H1 (cell line): ENCODE data around the gene TSFM. TPM values are rescaled to one million over a fixed set of nuclear protein-coding genes. Genes with fewer than 3 reads are reported as not detected.

ENCODE experiments used
- ATF3 ChIP-seq: IDR thresholded peaks from 2 replicates; pipeline ENCODE4 v1.6.1; 2011; ENCODE audit warnings: low read depth, mild to moderate bottlenecking, low read length; ENCODE audit not compliant: insufficient read depth
- CHD1 ChIP-seq: IDR thresholded peaks from 2 replicates; pipeline ENCODE4 v1.6.1; 2012; ENCODE audit warnings: low read depth, low read length, improper control_type of control experiment
- CTCF ChIP-seq, 3 experiments: IDR thresholded peaks; 1 replicate in 2 of 3; 2 replicates in 1 of 3; pipeline versions ENCODE4 v1.5.1 to v1.6.1; 2011; ENCODE audit warnings: low read length in 3 of 3, mild to moderate bottlenecking in 3 of 3, inconsistent platforms in 2 of 3, low read depth in 1 of 3, moderate library complexity in 1 of 3; ENCODE audit not compliant: insufficient read depth in 1 of 3; ENCODE audit errors: control extremely low read depth in 1 of 3
- KDM5A ChIP-seq: fragments of 200-600 bp; IDR thresholded peaks from 2 replicates; pipeline ENCODE4 v1.7.1; 2012; ENCODE audit warnings: mild to moderate bottlenecking, low read length, inconsistent platforms, mixed read lengths
- RAD21 ChIP-seq, 2 experiments: IDR thresholded peaks in 1 of 2; conservative IDR thresholded peaks in 1 of 2; 2 replicates each; pipeline ENCODE4 v1.6.1; 2011; ENCODE audit warnings: low read depth in 2 of 2, low read length in 2 of 2, improper control_type of control experiment in 1 of 2, inconsistent platforms in 1 of 2, mild to moderate bottlenecking in 1 of 2, moderate library complexity in 1 of 2
- SIX5 ChIP-seq: IDR thresholded peaks from 2 replicates; pipeline ENCODE4 v1.6.1; 2011; ENCODE audit warnings: mild to moderate bottlenecking, low read depth, low read length
- TBP ChIP-seq: IDR thresholded peaks from 2 replicates; pipeline ENCODE4 v1.6.1; 2011; ENCODE audit warnings: low read depth, low read length, improper control_type of control experiment
- TEAD4 ChIP-seq: IDR thresholded peaks from 2 replicates; pipeline ENCODE4 v1.6.1; 2012; ENCODE audit warnings: low read depth, low read length, inconsistent platforms, mixed read lengths
- polyA plus RNA-seq, 7 experiments: library from polyadenylated mRNA; depleted of rRNA in 3 of 7; stranded (reverse) in 5 of 7; unstranded in 2 of 7; fragments of >200 nt in 5 of 7; fragments of 200-250 nt in 2 of 7; gene quantifications; 1 replicate in 5 of 7; 2 replicates in 1 of 7; 4 replicates in 1 of 7; pipeline versions ENCODE4 v1.2.1 to v1.2.3, GENCODE V29; 2011 to 2013; ENCODE audit warnings: missing spikeins in 2 of 7, mixed read lengths in 2 of 7
- total RNA-seq: library from RNA; stranded (reverse); fragmentation: NEBNext Ultra II Directional; extraction: Animal tissue kit (Norgen Biotek cat#: 25700); gene quantifications from 2 replicates; pipeline ENCODE4 v1.2.1, GENCODE V29; 2021

TSFM gene
- total and polyA plus RNA-seq, 2 of the 8 experiments (the other 6 are each of a cell fraction or from before 2014, with no cell fraction given), result 17.4 to 49.8 TPM

DNA sequence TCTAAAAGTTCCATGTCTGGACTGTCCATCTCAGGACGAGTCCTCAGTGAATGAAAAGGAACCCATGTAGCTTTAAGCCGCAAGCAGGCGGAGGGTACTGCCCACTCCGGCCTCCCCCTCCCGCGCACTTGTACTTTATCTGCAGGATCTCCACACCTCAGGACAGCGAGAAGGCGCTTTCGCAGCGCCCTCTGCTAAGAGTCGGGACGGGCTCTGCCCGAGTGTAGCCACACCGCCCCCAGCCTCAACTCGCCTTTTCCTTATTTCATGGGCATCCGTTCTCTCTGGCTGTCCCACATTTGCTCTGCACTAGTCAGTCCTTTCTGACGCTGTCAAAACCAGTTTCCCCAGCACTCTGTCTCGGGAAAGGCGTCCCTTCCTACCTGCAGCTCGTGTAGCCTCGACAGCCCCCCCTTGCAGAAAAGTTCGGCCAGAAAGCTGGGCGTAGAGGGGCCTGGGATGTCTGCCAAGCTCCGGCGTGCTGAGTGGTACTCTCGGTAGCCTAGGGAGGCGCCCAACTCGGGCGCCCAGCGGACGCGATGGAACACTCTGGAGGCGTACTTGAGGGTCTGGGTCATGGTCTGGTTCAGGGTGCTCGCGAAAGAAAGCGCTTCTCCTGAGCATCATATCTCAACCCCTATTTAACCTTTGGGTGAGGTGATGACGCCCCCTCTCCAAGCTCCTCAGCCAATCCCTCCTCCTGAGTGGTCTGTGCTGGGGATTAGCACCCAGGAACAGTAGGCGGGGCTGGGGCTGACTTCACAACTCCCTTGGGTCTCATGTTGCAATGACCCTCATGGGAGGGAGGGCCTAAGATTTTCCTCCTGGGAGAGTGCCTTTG lies 15.9 kb upstream of the TSFM start, which contains the start of gene CYP27B1 (continued):
- TF ChIP-seq ATF3, result no peak
- no peak for TF ChIP-seq SIX5
- TF ChIP-seq RAD21 (IDR thresholded peaks at IDR 0.05 in 1 of 2, conservative IDR thresholded peaks at IDR 0.05 in 1 of 2; ENCODE audit: low read depth in 2 of 2, low read length in 2 of 2), result no peak
- no peak for TF ChIP-seq CTCF (IDR thresholded peaks at IDR 0.05; ENCODE audit: control extremely low read depth in 1 of 3, insufficient read depth in 1 of 3, low read depth in 1 of 3, low read length in 3 of 3)
- TF ChIP-seq KDM5A, result no peak
- TF ChIP-seq TEAD4, result no peak
- TF ChIP-seq TBP, result 0 out of 2 replicates have a peak, but pooled peaks have one; percentile 17
- no peak for TF ChIP-seq CHD1
